ENCODE results near the gene HMSD. TPM values are rescaled to one million over a fixed set of nuclear protein-coding genes. Genes with fewer than 3 reads are reported as not detected.

The HMSD gene
- total RNA-seq, 2 donors from 2014 or later = 0.11 to 2.3 TPM

DNA sequence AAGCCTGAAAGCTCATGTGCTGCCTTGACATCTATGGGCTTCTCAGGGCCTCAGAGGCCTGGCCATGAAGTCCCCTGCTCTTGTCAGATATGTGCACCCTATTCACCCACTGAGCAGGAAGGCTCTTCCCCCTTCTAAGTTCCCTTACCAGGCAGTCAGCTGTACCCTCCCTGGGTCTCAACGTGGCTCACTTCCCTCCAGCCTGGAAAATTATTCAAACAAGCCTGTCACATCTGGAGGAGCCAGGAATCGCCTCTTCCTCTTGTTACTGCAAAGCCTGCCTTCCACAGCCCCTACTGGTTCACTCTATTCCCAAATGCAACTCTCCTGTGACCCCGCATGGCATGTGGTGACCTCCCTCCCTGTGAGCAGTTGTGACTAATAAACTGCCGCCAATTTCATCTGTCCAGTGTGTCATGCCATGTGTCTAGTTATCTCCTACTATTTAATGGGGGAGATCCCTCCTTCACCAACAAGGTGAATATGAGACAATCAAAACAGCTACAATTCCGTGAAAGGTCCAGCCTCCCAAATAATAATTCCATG, 12.4 kb downstream of the HMSD start:
- Histone ChIP-seq H3K4me3 (no peak overlapping the region), H3K9me3 (no peaks in the 10 kb centered on the region), H3K27ac (no peak overlapping the region), H3K4me1 (no peaks in the 10 kb centered on the region), H3K27me3 (no peaks in the 10 kb centered on the region), H3K9ac (ENCODE audit: low read depth in 2 of 2, low read length in 2 of 2) (no peak overlapping the region), H3K36me3 (no peaks in the 10 kb centered on the region)
- TF ChIP-seq, protein P1, sequence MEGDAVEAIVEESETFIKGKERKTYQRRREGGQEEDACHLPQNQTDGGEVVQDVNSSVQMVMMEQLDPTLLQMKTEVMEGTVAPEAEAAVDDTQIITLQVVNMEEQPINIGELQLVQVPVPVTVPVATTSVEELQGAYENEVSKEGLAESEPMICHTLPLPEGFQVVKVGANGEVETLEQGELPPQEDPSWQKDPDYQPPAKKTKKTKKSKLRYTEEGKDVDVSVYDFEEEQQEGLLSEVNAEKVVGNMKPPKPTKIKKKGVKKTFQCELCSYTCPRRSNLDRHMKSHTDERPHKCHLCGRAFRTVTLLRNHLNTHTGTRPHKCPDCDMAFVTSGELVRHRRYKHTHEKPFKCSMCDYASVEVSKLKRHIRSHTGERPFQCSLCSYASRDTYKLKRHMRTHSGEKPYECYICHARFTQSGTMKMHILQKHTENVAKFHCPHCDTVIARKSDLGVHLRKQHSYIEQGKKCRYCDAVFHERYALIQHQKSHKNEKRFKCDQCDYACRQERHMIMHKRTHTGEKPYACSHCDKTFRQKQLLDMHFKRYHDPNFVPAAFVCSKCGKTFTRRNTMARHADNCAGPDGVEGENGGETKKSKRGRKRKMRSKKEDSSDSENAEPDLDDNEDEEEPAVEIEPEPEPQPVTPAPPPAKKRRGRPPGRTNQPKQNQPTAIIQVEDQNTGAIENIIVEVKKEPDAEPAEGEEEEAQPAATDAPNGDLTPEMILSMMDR (IDR thresholded peaks at IDR 0.05) = no peak
- intact Hi-C loops (cut with DNase I) = no loop called here
- DNase-seq = no peak

DNA sequence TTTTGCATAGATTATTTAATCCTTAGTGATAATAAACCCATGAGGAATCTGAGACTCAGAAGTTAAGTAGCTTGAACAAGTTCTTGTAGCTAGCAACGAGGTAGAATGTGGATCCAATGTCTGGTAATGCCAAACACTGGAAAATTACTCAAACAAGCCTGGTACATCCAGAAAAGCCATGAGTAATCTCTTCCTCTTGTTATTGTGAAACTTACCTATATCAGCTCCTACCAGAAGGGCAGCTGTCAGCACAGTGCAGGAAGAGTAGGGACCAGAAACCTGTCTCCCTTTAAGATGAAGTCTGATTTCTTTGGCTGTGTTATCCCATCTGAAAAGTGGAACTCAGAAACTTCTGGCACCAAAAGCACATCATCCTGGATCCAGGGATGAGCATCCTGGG, 13.0 kb downstream of the HMSD start:
- Histone ChIP-seq H3K4me3 (no peak overlapping the region), H3K27me3 (no peaks in the 10 kb centered on the region), H3K9ac (ENCODE audit: low read depth in 2 of 2, low read length in 2 of 2) (no peak overlapping the region), H3K36me3 (no peaks in the 10 kb centered on the region), H3K4me1 (no peaks in the 10 kb centered on the region), H3K27ac (no peak overlapping the region), H3K9me3 (no peaks in the 10 kb centered on the region)
- intact Hi-C loops (cut with DNase I) = no loop called here
- DNase-seq = no peak
- TF ChIP-seq, protein P1 (IDR thresholded peaks at IDR 0.05) = no peak

DNA sequence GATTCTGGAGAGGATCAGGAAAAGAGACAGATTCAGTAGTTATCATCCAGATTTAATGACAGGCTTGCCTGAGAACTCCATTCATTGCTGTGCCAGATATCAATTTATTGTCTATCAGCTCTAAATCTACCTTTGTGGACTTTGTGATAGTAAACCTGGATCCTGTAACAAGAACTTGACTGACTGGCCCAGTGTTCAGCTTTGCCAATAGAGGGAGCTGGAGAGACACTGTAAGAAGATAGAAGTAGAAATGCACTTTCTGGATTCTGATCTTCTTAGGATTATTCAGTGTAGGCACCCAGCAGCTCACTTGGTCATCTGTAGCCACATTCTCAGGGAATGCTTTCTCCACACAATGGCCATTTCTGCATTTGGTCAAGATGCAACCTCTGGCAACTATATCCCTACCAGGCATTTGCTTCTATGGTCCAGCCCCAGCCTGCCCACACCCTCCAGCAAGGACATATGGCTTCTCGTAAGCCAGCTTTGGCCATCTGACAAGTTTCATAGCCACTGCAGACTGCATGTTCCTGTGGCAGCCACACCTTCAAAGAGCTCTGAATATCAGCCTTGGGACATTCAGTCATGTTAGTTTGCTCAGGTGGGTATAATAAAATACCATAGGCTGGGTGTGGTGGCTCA, 14.6 kb downstream of the HMSD start:
- H3K4me3 ChIP-seq = no peak overlapping the region
- no peaks in the 10 kb centered on the region for H3K4me1 ChIP-seq
- TF ChIP-seq, protein P1 (IDR thresholded peaks at IDR 0.05) = peak; percentile 81
- intact Hi-C loops (cut with DNase I) = no loop called here
- no peak overlapping the region for H3K9ac ChIP-seq (ENCODE audit: low read depth in 2 of 2, low read length in 2 of 2)
- peak overlapping the region; percentile 62 for H3K27ac ChIP-seq
- H3K27me3 ChIP-seq = no peaks in the 10 kb centered on the region
- H3K36me3 ChIP-seq = no peaks in the 10 kb centered on the region
- DNase-seq = peak; percentile 68
- H3K9me3 ChIP-seq = no peaks in the 10 kb centered on the region

DNA sequence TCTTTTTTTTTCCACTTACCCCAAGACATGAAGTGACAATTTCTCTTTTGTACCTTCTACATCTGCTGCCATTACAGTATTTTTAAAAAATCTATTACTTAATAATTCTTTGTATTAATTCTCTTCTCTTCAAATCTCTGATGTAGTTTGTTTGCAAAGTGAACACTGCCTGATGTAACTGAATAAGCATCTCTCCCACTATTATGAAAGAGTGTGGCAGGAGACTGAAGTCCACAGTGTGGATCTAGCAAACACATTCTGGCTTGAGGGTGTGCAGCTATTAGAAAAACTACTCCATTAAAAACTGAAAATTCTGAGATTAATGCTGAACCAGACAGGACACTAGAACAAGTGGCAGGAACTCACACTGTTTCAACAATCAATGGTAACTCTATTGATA, 15.8 kb downstream of the HMSD start:
- intact Hi-C loops (cut with DNase I) = no loop called here

DNA sequence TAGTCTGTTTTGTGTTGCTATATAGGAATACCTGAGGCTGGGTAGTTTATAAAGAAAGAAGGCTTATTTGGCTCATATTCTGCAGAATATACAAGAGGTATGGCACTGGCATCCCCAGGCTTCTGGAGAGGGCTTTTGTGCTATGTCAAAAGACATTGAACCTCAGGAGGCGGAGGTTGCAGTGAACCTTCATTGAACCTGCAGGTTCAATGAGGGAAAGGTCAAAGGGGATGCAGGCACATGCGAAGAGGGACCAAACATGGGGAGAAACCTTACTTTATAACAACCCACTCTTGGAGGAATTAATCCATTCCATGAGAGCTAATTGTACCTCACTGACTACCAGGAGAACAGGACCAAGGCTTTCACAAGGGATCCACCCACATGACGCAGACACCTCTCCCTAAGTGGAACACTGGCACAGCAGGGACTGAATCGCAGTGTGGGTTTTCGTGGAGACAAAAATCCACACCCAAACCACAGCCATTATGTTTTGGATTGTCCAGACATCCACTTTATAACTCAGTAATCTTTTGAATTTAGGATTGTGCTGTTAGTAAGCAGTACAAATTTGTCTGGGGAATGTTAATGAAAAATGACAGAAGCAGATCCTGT, 16.7 kb downstream of the HMSD start:
- no peak overlapping the region for H3K4me3 ChIP-seq
- H3K36me3 ChIP-seq = no peaks in the 10 kb centered on the region
- H3K27ac ChIP-seq = no peak overlapping the region
- intact Hi-C loops (cut with DNase I) = no loop called here
- no peaks in the 10 kb centered on the region for H3K27me3 ChIP-seq
- DNase-seq = no peak
- TF ChIP-seq, protein P1 (IDR thresholded peaks at IDR 0.05) = no peak
- H3K4me1 ChIP-seq = peaks cover under 1% of the 10 kb centered on the region
- no peak overlapping the region for H3K9ac ChIP-seq (ENCODE audit: low read depth in 2 of 2, low read length in 2 of 2)
- no peaks in the 10 kb centered on the region for H3K9me3 ChIP-seq

More for the DNA sequence above, 15.8 kb downstream of the HMSD start:
- Histone ChIP-seq H3K9ac (ENCODE audit: low read depth in 2 of 2, low read length in 2 of 2) (no peak overlapping the region), H3K27me3 (no peaks in the 10 kb centered on the region), H3K4me1 (no peaks in the 10 kb centered on the region), H3K9me3 (no peaks in the 10 kb centered on the region), H3K27ac (no peak overlapping the region), H3K4me3 (no peak overlapping the region), H3K36me3 (no peaks in the 10 kb centered on the region)
- no peak for DNase-seq
- TF ChIP-seq, protein P1 (IDR thresholded peaks at IDR 0.05) = no peak

All from colonic mucosa (tissue), 4 donors.